ENCODE data around the gene MARCHF4.

The MARCHF4 gene

GRCh38 chr2:216349366-216349765 lies 22.9 kb downstream of the MARCHF4 start:
- DNase-seq (ENCODE audit: low spot score) = no peak

- DNase-seq (ENCODE audit: low spot score) = no peak
Observed at GRCh38 chr2:216348756-216349308, 23.5 kb downstream of the MARCHF4 start.

GRCh38 chr2:216346781-216347180 lies 25.5 kb downstream of the MARCHF4 start:
- no peak for DNase-seq (ENCODE audit: low spot score)

GRCh38 chr2:216345846-216346245 lies 26.4 kb downstream of the MARCHF4 start:
- DNase-seq (ENCODE audit: low spot score) = no peak

- DNase-seq (ENCODE audit: low spot score) = no peak
Observed at GRCh38 chr2:216344950-216345300, 27.4 kb downstream of the MARCHF4 start.

- no peak for DNase-seq (ENCODE audit: low spot score)
Observed at GRCh38 chr2:216344206-216344949, 27.9 kb downstream of the MARCHF4 start.

GRCh38 chr2:216343221-216343980 lies 28.9 kb downstream of the MARCHF4 start:
- DNase-seq (ENCODE audit: low spot score) = no peak

- DNase-seq (ENCODE audit: low spot score) = no peak
Observed at GRCh38 chr2:216341121-216341520, 31.2 kb downstream of the MARCHF4 start.

GRCh38 chr2:216340280-216340631 lies 32.0 kb downstream of the MARCHF4 start:
- DNase-seq (ENCODE audit: low spot score) = no peak

GRCh38 chr2:216339456-216340279 lies 32.6 kb downstream of the MARCHF4 start:
- no peak for DNase-seq (ENCODE audit: low spot score)

GRCh38 chr2:216335252-216335651 lies 37.0 kb downstream of the MARCHF4 start:
- no peak for DNase-seq (ENCODE audit: low spot score)

GRCh38 chr2:216328347-216328746 lies 43.9 kb downstream of the MARCHF4 start:
- DNase-seq (ENCODE audit: low spot score) = no peak

- no peak for DNase-seq (ENCODE audit: low spot score)
Observed at GRCh38 chr2:216327447-216327935, 44.8 kb downstream of the MARCHF4 start.

Measured in germinal center (tissue), 1 donor.